K562 (cell line): ENCODE measurements around the gene BIRC5. TPM values are rescaled to one million over a fixed set of nuclear protein-coding genes. Genes with fewer than 3 reads are reported as not detected.

Experiments
- ATAC-seq: fragments of 200-7000 bp; cut with Tn5 transposase; 3 replicates; pipeline ENCODE4 v1.9.1; 2020; ENCODE audit warnings: moderate library complexity
- BruUV-seq: library from RNA; stranded (reverse); fragments of 400-500 nt; replicated peaks from 2 replicates; lab custom pipeline; 2021; lab: Mats Ljungman, UMichigan
- CTCF ChIA-PET: fragments of 300-600 bp; formaldehyde crosslinking; extraction: SDS; loops from one replicate; lab custom pipeline; 2021; ENCODE audit warnings: low intra/inter-chr PET ratio; lab: Yijun Ruan, JAX
- POLR2A ChIA-PET: fragments of 300-600, 350-650 bp; sonication (Branson Sonifier 250); formaldehyde crosslinking; extraction: SDS; loops from one replicate; lab custom pipeline; 2021; ENCODE audit warnings: antibody characterized with exemption, inconsistent platforms; lab: Yijun Ruan, JAX
- DNase-seq, 4 experiments: peaks; one replicate each; pipeline versions ENCODE4 v3.0.0 to v3.0.0-alpha.2; 2011 to 2018; ENCODE audit warnings: low spot score in 3 of 4, mixed read lengths in 3 of 4; ENCODE audit errors: extremely low read depth in 1 of 4
- FAIRE-seq: peaks from 2 replicates; lab custom pipeline; 2011; peaks lifted over from hg19 to GRCh38; lab: Jason Lieb, UNC
- H2AFZ ChIP-seq: 2 replicates; pipeline ENCODE4 v1.6.0; 2011; ENCODE audit warnings: low read depth, low read length, control low read depth, inconsistent platforms
- H3K27ac ChIP-seq: fragments of 200-600 bp; 3 replicates; pipeline ENCODE4 v1.8.0; 2011; ENCODE audit warnings: low read depth, mild to moderate bottlenecking, control low read depth, inconsistent platforms, low read length, moderate library complexity, mixed read lengths; ENCODE audit errors: extremely low read depth
- H3K27me3 ChIP-seq, 2 experiments: fragments of 300-600 bp in 1 of 2; 2 replicates in 1 of 2; 3 replicates in 1 of 2; pipeline versions ENCODE4 v1.6.0 to v1.8.0; 2011; ENCODE audit warnings: inconsistent platforms in 2 of 2, low read length in 2 of 2, mild to moderate bottlenecking in 1 of 2, mixed read lengths in 1 of 2, moderate library complexity in 1 of 2; ENCODE audit not compliant: control insufficient read depth in 2 of 2, insufficient read depth in 2 of 2
- H3K36me3 ChIP-seq: fragments of 300-600 bp; 3 replicates; pipeline ENCODE4 v1.8.0; 2011; ENCODE audit warnings: mild to moderate bottlenecking, low read length, inconsistent platforms; ENCODE audit not compliant: control insufficient read depth, insufficient read depth
- H3K4me1 ChIP-seq, 2 experiments: fragments of 200-600 bp in 1 of 2; replicated peaks in 1 of 2; 2 replicates in 1 of 2; 3 replicates in 1 of 2; pipeline versions ENCODE4 v1.5.1 to v1.8.0; 2011; ENCODE audit warnings: inconsistent platforms in 2 of 2, low read length in 2 of 2, mild to moderate bottlenecking in 1 of 2, mixed read lengths in 1 of 2, moderate library complexity in 1 of 2; ENCODE audit not compliant: control insufficient read depth in 2 of 2, insufficient read depth in 2 of 2
- H3K4me2 ChIP-seq: 2 replicates; pipeline ENCODE4 v1.6.1; 2011; ENCODE audit warnings: low read length, control low read depth, inconsistent platforms, mixed read lengths; ENCODE audit not compliant: insufficient read depth
- H3K4me3 ChIP-seq: fragments of 200-600 bp; sonication (generic), shearing (Covaris generic); 2 replicates; pipeline ENCODE4 v1.5.1; 2016; ENCODE audit warnings: control low read depth, inconsistent platforms
- H3K79me2 ChIP-seq: fragments of 200-600 bp; 3 replicates; pipeline ENCODE4 v1.8.0; 2011; ENCODE audit warnings: low read length, inconsistent platforms; ENCODE audit not compliant: control insufficient read depth, insufficient read depth
- H3K9ac ChIP-seq, 2 experiments: 2 replicates each; pipeline versions ENCODE4 v1.6.0 to v1.6.1; 2011; ENCODE audit warnings: low read depth in 2 of 2, low read length in 2 of 2, control low read depth in 1 of 2, inconsistent platforms in 1 of 2, mild to moderate bottlenecking in 1 of 2, mixed read lengths in 1 of 2; ENCODE audit not compliant: insufficient read depth in 1 of 2
- H3K9me1 ChIP-seq: one replicate; pipeline ENCODE4 v1.6.0; 2011; ENCODE audit warnings: inconsistent platforms, mild to moderate bottlenecking, low read length, moderate library complexity; ENCODE audit not compliant: control insufficient read depth, insufficient read depth
- H3K9me3 ChIP-seq: replicated peaks from 2 replicates; pipeline ENCODE4 v1.5.1; 2011; ENCODE audit warnings: low read depth, low read length, inconsistent platforms; ENCODE audit not compliant: control insufficient read depth, insufficient read depth
- H4K20me1 ChIP-seq: replicated peaks from 2 replicates; pipeline ENCODE4 v1.6.1; 2011; ENCODE audit warnings: low read length, inconsistent platforms, mixed read lengths; ENCODE audit not compliant: control insufficient read depth, insufficient read depth
- CC2D1A ChIP-seq: fragments of 450-650 bp; IDR thresholded peaks from 2 replicates; pipeline ENCODE4 v1.6.1; 2017; ENCODE audit warnings: mild to moderate bottlenecking
- ELF2 ChIP-seq: fragments of 250-450 bp; sonication (Bioruptor Pico); IDR thresholded peaks from 2 replicates; pipeline ENCODE4 v1.5.0; 2021; ENCODE audit warnings: mild to moderate bottlenecking
- HDAC3 ChIP-seq: fragments of 450-650 bp; IDR thresholded peaks from 2 replicates; pipeline ENCODE4 v1.6.1; 2018; ENCODE audit warnings: borderline replicate concordance, mild to moderate bottlenecking, moderate library complexity; ENCODE audit not compliant: partially characterized antibody
- ID3 ChIP-seq, 2 experiments: fragments of 250-450 bp in 1 of 2; fragments of 450-650 bp in 1 of 2; sonication (Bioruptor Pico) in 1 of 2; IDR thresholded peaks; 2 replicates each; pipeline versions ENCODE4 v1.6.1 to v1.8.0; 2016 to 2021; ENCODE audit warnings: mild to moderate bottlenecking in 2 of 2, moderate library complexity in 2 of 2, missing compliant biosample characterization in 1 of 2, missing genetic modification characterization in 1 of 2
- KLF16 ChIP-seq: IDR thresholded peaks from 2 replicates; pipeline ENCODE4 v1.6.1; 2016; ENCODE audit warnings: antibody characterized with exemption
- MAX ChIP-seq: sonication (generic); formaldehyde crosslinking; IDR thresholded peaks from 2 replicates; pipeline ENCODE4 v1.9.0; 2022; ENCODE audit warnings: mild to moderate bottlenecking, missing genetic modification reagents
- NBN ChIP-seq: fragments of 450-650 bp; IDR thresholded peaks from 2 replicates; pipeline ENCODE4 v1.6.1; 2016; ENCODE audit warnings: low read depth, mild to moderate bottlenecking
- NRF1 ChIP-seq, 2 experiments: fragments of 450-650 bp; IDR thresholded peaks in 1 of 2; conservative IDR thresholded peaks in 1 of 2; 2 replicates each; pipeline ENCODE4 v1.6.1; 2014; ENCODE audit warnings: mild to moderate bottlenecking in 2 of 2
- PBX2 ChIP-seq, 2 experiments: IDR thresholded peaks in 1 of 2; conservative IDR thresholded peaks in 1 of 2; 2 replicates each; pipeline ENCODE4 v1.6.1; 2016; ENCODE audit warnings: low read depth in 2 of 2, mild to moderate bottlenecking in 1 of 2, missing compliant biosample characterization in 1 of 2, missing genetic modification characterization in 1 of 2, moderate library complexity in 1 of 2
- PHB ChIP-seq: fragments of 250-450 bp; sonication (Bioruptor Pico); IDR thresholded peaks from 2 replicates; pipeline ENCODE4 v1.5.0; 2021
- ZBTB1 ChIP-seq: sonication (generic); formaldehyde crosslinking; IDR thresholded peaks from 2 replicates; pipeline ENCODE4 v1.8.1; 2023; ENCODE audit warnings: missing genetic modification reagents, low read depth, mild to moderate bottlenecking, borderline replicate concordance
- ZNF124 ChIP-seq: sonication (generic); formaldehyde crosslinking; IDR thresholded peaks from 2 replicates; pipeline ENCODE4 v1.8.1; 2022; ENCODE audit warnings: missing genetic modification reagents
- WGBS: fragments of 100-300 bp; shearing (Covaris generic); methylation state at CpG from one replicate; pipeline ENCODE4 v1.1.6; 2016; ENCODE audit warnings: low coverage, mixed read lengths; ENCODE audit not compliant: insufficient coverage; ENCODE audit errors: missing lambda C conversion rate; 5-methylcytosine and 5-hydroxymethylcytosine counted together
- in situ Hi-C: fragments of 300-500 bp; cut with MboI; formaldehyde crosslinking; loops from 4 replicates; pipeline ENCODE4 v1.15.0; 2018; ENCODE audit warnings: inconsistent platforms, mixed read lengths
- intact Hi-C: fragments of 100-400 bp; cut with micrococcal nuclease; formaldehyde crosslinking; loops from 2 replicates; pipeline ENCODE4 v1.14.2; 2022
- polyA plus RNA-seq, 8 experiments: library from polyadenylated mRNA; depleted of rRNA in 4 of 8; stranded (reverse) in 5 of 8; unstranded in 3 of 8; fragments of >200 nt; fragmentation: Nextera tagmentation in 2 of 8; fragmentation: Illumina TruSeq in 1 of 8; extraction: Ambion mirVana in 2 of 8; extraction: Trizol in 1 of 8; gene quantifications; 2 replicates each; pipeline versions ENCODE4 v1.2.1 to v1.2.3, GENCODE V29; 2011 to 2014; ENCODE audit warnings: inconsistent platforms in 1 of 8, missing spikeins in 1 of 8
- total RNA-seq, 7 experiments: library from RNA; depleted of rRNA in 6 of 7; stranded (reverse); fragments of >200 nt in 6 of 7; fragmentation: Illumina TruSeq in 2 of 7; extraction: Trizol in 2 of 7; gene quantifications; 2 replicates each; pipeline versions ENCODE4 v1.2.1 to v1.2.3, GENCODE V29; 2011 to 2021; ENCODE audit warnings: low replicate concordance in 1 of 7

Gene BIRC5
- total and polyA plus RNA-seq, 9 of the 15 experiments (the other 6 are each of a cell fraction or from before 2014, with no cell fraction given): 64.4 to 140 (median 101) TPM

- WGBS: 81% methylated on average over 2 of the region's 2 CpGs
- intact Hi-C loops: no loop called here
- peaks cover 9% of the 10 kb centered on the region; the same call in 1 of the 2 replicates for H4K20me1 ChIP-seq
- peaks cover 17 to 40% of the 10 kb centered on the region in 2 experiments for H3K4me1 ChIP-seq
- POLR2A ChIA-PET: interaction anchor here (0.7 to 1.0 kb wide), 2 partner anchors 11 to 195 kb away, joined by 3 read pairs; no protein-coding TSS in a partner anchor
- no peak for DNase-seq
- H3K27ac ChIP-seq: no peak overlapping the region
- CTCF ChIA-PET: no interaction called here
- no peaks in the 10 kb centered on the region for H3K27me3 ChIP-seq
- H3K4me2 ChIP-seq: no peak overlapping the region
- ATAC-seq: no peak
- H3K79me2 ChIP-seq: peaks cover 32% of the 10 kb centered on the region
- H2AFZ ChIP-seq: no peak overlapping the region
- 0 out of 4 replicates have a peak overlapping the region, but pooled peaks of 1 of the 2 experiments have one; percentile 21 for H3K9ac ChIP-seq
- in situ Hi-C loops: no loop called here
- TF ChIP-seq ELF2 (CRISPR knock-in tag): no peak
- no peak for TF ChIP-seq PBX2 (CRISPR knock-in tag; IDR thresholded peaks at IDR 0.05; ENCODE audit: low read depth)
- no peak for TF ChIP-seq PBX2 (tag; conservative IDR thresholded peaks at IDR 0.05; ENCODE audit: low read depth)
- TF ChIP-seq ID3 (CRISPR knock-in tag; IDR thresholded peaks at IDR 0.05): no peak
- TF ChIP-seq ID3 (tag; IDR thresholded peaks at IDR 0.05): no peak
- TF ChIP-seq ZNF124: no peak
- TF ChIP-seq HDAC3: no peak
- TF ChIP-seq KLF16: no peak
- TF ChIP-seq MAX (CRISPR knock-in tag): no peak
- TF ChIP-seq CC2D1A: no peak
- TF ChIP-seq ZBTB1 (CRISPR knock-in tag): no peak
- TF ChIP-seq PHB (CRISPR knock-in tag): no peak
- no peak for TF ChIP-seq NRF1 (conservative IDR thresholded peaks at IDR 0.05 in 1 of 2, IDR thresholded peaks at IDR 0.05 in 1 of 2)
- TF ChIP-seq NBN: no peak
- no peak overlapping the region for H3K4me3 ChIP-seq
- H3K36me3 ChIP-seq: peaks cover 95% of the 10 kb centered on the region; the same call in 2 of the 3 replicates
- no peaks in the 10 kb centered on the region for H3K9me3 ChIP-seq
- no peaks in the 10 kb centered on the region for H3K9me1 ChIP-seq
- no peak for FAIRE-seq
- no TSS peak for BruUV-seq
Measured at GRCh38 chr17:78180508-78180907, 33.5 kb upstream of the BIRC5 start.
